ENCODE results near the gene SMPD3. TPM values are rescaled to one million over a fixed set of nuclear protein-coding genes. Genes with fewer than 3 reads are reported as not detected.

The SMPD3 gene
- total RNA-seq, 1 experiment from 2014 or later: not detected

GRCh38 chr16:68389750-68390371 is 58.4 kb downstream of the SMPD3 start:
- TF ChIP-seq CTCF (IDR thresholded peaks at IDR 0.05; ENCODE audit: unreplicated experiment): no peak
- no TSS peak for BruUV-seq (replicated peaks)
- H3K27ac Mint-ChIP-seq (ENCODE audit: low read depth, unreplicated experiment): no peak overlapping the region
- no peak overlapping the region for H3K4me3 Mint-ChIP-seq (ENCODE audit: unreplicated experiment)
- DNase-seq (ENCODE audit: unreplicated experiment): no peak
- ChIA-PET POLR2A (interaction anchor here (1.1 kb wide), 1 partner anchor 13 kb away, joined by 4 read pairs; no protein-coding TSS in a partner anchor), CTCF (interaction anchor here (1.0 to 1.1 kb wide), 2 partner anchors 120 to 131 kb away, joined by 5 read pairs; no protein-coding TSS in a partner anchor)
- no peaks in the 10 kb centered on the region for H3K27me3 Mint-ChIP-seq (ENCODE audit: insufficient read depth, unreplicated experiment)
- no peaks in the 10 kb centered on the region for H3K36me3 Mint-ChIP-seq (ENCODE audit: insufficient read depth, unreplicated experiment)
- H3K9me3 Mint-ChIP-seq (ENCODE audit: unreplicated experiment): no peaks in the 10 kb centered on the region
- intact Hi-C loops (cut with micrococcal nuclease): no loop called here
- H3K4me1 Mint-ChIP-seq (ENCODE audit: insufficient read depth, unreplicated experiment): no peaks in the 10 kb centered on the region

DNA sequence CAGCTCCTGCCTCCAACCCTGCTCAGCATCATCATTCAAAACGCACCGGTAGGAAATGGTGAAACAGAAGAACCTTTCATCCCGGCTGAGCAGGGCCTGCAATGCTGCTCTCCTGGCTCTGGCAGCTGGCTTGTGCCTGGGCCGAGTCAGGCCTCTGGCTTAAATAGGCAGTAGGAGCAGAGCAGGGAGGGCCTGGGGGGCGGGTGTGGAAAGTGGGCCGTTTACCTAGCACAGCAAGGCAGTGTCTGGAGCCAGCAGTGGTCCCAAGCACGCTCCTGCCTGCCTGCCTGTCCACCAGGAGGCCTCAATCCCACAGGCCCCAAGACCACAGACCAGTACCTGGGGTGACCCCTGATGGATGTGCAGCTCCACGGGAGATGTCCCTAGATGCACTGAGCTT is 59.3 kb downstream of the SMPD3 start:
- ChIA-PET CTCF (interaction anchor here (1.1 kb wide), 1 partner anchor 121 kb away, joined by 5 read pairs; no protein-coding TSS in a partner anchor), POLR2A (no interaction called here)
- Mint-ChIP-seq H3K4me3 (ENCODE audit: unreplicated experiment) (no peak overlapping the region), H3K27ac (ENCODE audit: low read depth, unreplicated experiment) (no peak overlapping the region), H3K4me1 (ENCODE audit: insufficient read depth, unreplicated experiment) (no peaks in the 10 kb centered on the region), H3K27me3 (ENCODE audit: insufficient read depth, unreplicated experiment) (no peaks in the 10 kb centered on the region), H3K9me3 (ENCODE audit: unreplicated experiment) (no peaks in the 10 kb centered on the region), H3K36me3 (ENCODE audit: insufficient read depth, unreplicated experiment) (no peaks in the 10 kb centered on the region)
- no peak for TF ChIP-seq CTCF (IDR thresholded peaks at IDR 0.05; ENCODE audit: unreplicated experiment)
- no TSS peak for BruUV-seq (replicated peaks)
- no peak for DNase-seq (ENCODE audit: unreplicated experiment)
- intact Hi-C loops (cut with micrococcal nuclease): no loop called here

- BruUV-seq (replicated peaks): no TSS peak
Observed at GRCh38 chr16:68388124-68388523, 60.2 kb downstream of the SMPD3 start.

DNA sequence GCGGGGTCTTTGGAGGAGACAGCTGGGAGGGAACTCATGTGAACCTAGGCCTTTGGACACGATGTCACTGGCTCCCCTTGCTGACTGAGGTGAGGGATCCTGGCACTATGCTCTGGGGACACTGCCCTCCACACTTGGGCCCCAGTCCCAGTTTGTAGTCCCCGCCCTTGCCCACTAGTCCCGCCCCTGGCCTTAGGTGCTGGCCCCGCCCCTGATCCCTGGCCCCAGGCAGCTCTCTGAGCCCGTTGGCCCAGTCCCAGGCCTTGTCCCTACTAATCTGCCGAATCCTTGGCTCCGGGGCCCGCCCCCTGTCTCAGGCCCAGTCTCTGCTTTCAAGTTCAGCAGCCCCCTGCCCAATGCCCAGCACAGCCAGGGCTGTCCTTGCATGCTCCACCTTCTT is 61.0 kb downstream of the SMPD3 start:
- DNase-seq (ENCODE audit: unreplicated experiment): no peak
- intact Hi-C loops (cut with micrococcal nuclease): no loop called here
- no peaks in the 10 kb centered on the region for H3K27me3 Mint-ChIP-seq (ENCODE audit: insufficient read depth, unreplicated experiment)
- no peak overlapping the region for H3K27ac Mint-ChIP-seq (ENCODE audit: low read depth, unreplicated experiment)
- H3K36me3 Mint-ChIP-seq (ENCODE audit: insufficient read depth, unreplicated experiment): no peaks in the 10 kb centered on the region
- no peaks in the 10 kb centered on the region for H3K4me1 Mint-ChIP-seq (ENCODE audit: insufficient read depth, unreplicated experiment)
- CTCF ChIA-PET: no interaction called here
- TF ChIP-seq CTCF (IDR thresholded peaks at IDR 0.05; ENCODE audit: unreplicated experiment): no peak
- no TSS peak for BruUV-seq (replicated peaks)
- H3K4me3 Mint-ChIP-seq (ENCODE audit: unreplicated experiment): no peak overlapping the region
- POLR2A ChIA-PET: no interaction called here
- no peaks in the 10 kb centered on the region for H3K9me3 Mint-ChIP-seq (ENCODE audit: unreplicated experiment)

More at GRCh38 chr16:68388124-68388523, 60.2 kb downstream of the SMPD3 start:
- Mint-ChIP-seq H3K9me3 (ENCODE audit: unreplicated experiment) (no peaks in the 10 kb centered on the region), H3K27me3 (ENCODE audit: insufficient read depth, unreplicated experiment) (no peaks in the 10 kb centered on the region), H3K4me1 (ENCODE audit: insufficient read depth, unreplicated experiment) (no peaks in the 10 kb centered on the region), H3K4me3 (ENCODE audit: unreplicated experiment) (no peak overlapping the region), H3K27ac (ENCODE audit: low read depth, unreplicated experiment) (no peak overlapping the region), H3K36me3 (ENCODE audit: insufficient read depth, unreplicated experiment) (no peaks in the 10 kb centered on the region)
- intact Hi-C loops (cut with micrococcal nuclease): no loop called here
- DNase-seq (ENCODE audit: unreplicated experiment): no peak
- TF ChIP-seq CTCF (IDR thresholded peaks at IDR 0.05; ENCODE audit: unreplicated experiment): no peak
- POLR2A ChIA-PET: no interaction called here
- CTCF ChIA-PET: no interaction called here

All from MCF 10A (cell line).